Aorta (tissue), 4 donors: ENCODE measurements around the gene APC. TPM values are rescaled to one million over a fixed set of nuclear protein-coding genes. Genes with fewer than 3 reads are reported as not detected.

Experiments used
- polyA plus RNA-seq, 2 donors: library from polyadenylated mRNA; stranded (reverse); fragments of 200-250 nt; gene quantifications; one replicate each; pipeline ENCODE4 v1.2.3, GENCODE V29; 2013
- total RNA-seq, 2 donors: library from RNA; stranded (reverse); fragmentation: NEBNext Ultra II Directional; extraction: Animal tissue kit (Norgen Biotek cat#: 25700); gene quantifications; one replicate each; pipeline ENCODE4 v1.2.1, GENCODE V29; 2021
- donor health status: healthy with polysubstance abuse.
- donor health status: Bipolar disorder and iron deficiency.
- donor health status: DM: no; HTN: no; CAD: no.
- donor health status: DM: yes; HTN: yes; CAD: no.

APC gene
- total and polyA plus RNA-seq, 4 donors = 2.8 to 51.6 (median 28.2) TPM

Other genes starting within 250 kb of the APC start
- 10 to 100 TPM; 33.4 to 40.1 TPM for gene SRP19, start 123.4 kb downstream of the APC start, total RNA-seq
- 10 to 100 TPM; 69.5 to 80.5 TPM for gene SRP19, start 123.4 kb downstream of the APC start, polyA plus RNA-seq
- gene REEP5, start 184.3 kb downstream of the APC start, total RNA-seq = 10 to 100 TPM; 74.4 to 88.5 TPM
- 10 to 100 TPM; 78.9 to 81.1 TPM for gene REEP5, start 184.3 kb downstream of the APC start, polyA plus RNA-seq
- 10 to 100 TPM; 38.0 to 59.3 TPM for gene DCP2, start 238.9 kb downstream of the APC start, total RNA-seq
- 1 to 10 TPM; 6.0 to 9.9 TPM for gene DCP2, start 238.9 kb downstream of the APC start, polyA plus RNA-seq